ENCODE data around the gene AFAP1L2.

GRCh38 chr10:114418109-114418508 lies 13.8 kb upstream of the AFAP1L2 start:
- no peak for TF ChIP-seq CTCF (conservative IDR thresholded peaks at IDR 0.05; ENCODE audit: low read depth, low read length)
- TF ChIP-seq EZH2 (IDR thresholded peaks at IDR 0.05; ENCODE audit: borderline replicate concordance, low read depth, low read length, poor library complexity, severe bottlenecking), result no peak

All from A673 (cell line).